ENCODE data around the gene CSF1.

- TF ChIP-seq CTCF (conservative IDR thresholded peaks at IDR 0.05 in 1 of 2, IDR thresholded peaks at IDR 0.05 in 1 of 2; ENCODE audit: extremely low read depth in 1 of 2, insufficient read depth in 1 of 2, low read depth in 1 of 2, low read length in 2 of 2) (no peak), EZH2 (IDR thresholded peaks at IDR 0.05; ENCODE audit: borderline replicate concordance, low read length) (no peak)
Measured at GRCh38 chr1:109931189-109931731, 20.6 kb downstream of the CSF1 start.
